ENCODE measurements around the gene ZDHHC16. TPM values are rescaled to one million over a fixed set of nuclear protein-coding genes. Genes with fewer than 3 reads are reported as not detected.

The ZDHHC16 gene
- total RNA-seq, 4 donors from 2014 or later = 23.9 to 37.2 (median 28.3) TPM

DNA sequence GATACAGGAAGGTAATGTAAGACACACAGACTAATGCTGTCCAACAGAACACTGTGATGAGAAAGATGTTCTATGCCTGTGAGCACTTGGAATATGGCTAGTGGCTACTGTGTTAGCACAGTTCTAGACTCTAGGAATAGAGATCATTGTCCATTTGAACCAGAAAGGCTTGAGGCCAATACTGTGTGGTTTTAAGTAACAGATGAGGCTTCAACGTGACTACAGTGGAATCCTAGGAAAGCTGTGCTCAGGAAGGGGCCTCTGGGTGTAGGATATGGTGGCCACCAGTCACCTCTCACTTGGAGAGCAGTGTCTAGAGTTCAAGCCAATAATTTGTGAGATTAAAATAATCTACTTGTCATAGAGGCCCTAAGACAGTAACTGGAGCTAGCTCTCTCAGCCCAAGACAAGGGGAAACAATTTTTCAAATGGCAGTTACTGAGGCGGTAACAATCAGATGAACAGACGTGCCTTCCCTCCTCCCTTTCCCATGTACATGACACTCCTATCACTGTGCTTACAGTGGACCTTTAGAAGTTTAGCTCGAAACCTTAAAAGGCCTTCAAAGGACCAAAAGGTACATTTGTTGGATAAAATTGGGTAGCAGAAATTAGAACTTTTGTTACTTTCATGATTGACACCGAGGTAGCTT, 10.2 kb downstream of the ZDHHC16 start:
- 67% methylated on average over 5 of the region's 5 CpGs for WGBS
- Histone ChIP-seq H3K27me3 (no peaks in the 10 kb centered on the region), H3K4me1 (peaks cover 7 to 35% (median 22%) of the 10 kb centered on the region in 4 donors), H3K27ac (replicated peaks in 1 of 4) (no peak overlapping the region), H3K36me3 (peaks cover 41 to 100% (median 83%) of the 10 kb centered on the region in 4 donors), H3K9me3 (no peaks in the 10 kb centered on the region), H3K4me3 (no peak overlapping the region)
- DNase-seq (ENCODE audit: extremely low spot score) = no peak
- intact Hi-C loops (cut with DNase I) = no loop called here
- no peak for TF ChIP-seq EP300 (IDR thresholded peaks at IDR 0.05)

DNA sequence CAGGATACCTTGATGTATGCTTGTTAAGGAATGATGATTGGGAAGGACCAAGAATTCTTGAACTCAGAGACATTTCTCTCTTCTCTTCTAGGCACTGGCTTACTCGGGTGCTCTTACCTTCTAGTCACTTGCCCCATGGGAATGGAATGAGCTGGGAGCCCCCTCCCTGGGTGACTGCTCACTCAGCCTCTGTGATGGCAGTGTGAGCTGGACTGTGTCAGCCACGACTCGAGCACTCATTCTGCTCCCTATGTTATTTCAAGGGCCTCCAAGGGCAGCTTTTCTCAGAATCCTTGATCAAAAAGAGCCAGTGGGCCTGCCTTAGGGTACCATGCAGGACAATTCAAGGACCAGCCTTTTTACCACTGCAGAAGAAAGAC, 10.7 kb downstream of the ZDHHC16 start:
- H3K36me3 ChIP-seq = peaks cover 47 to 100% (median 87%) of the 10 kb centered on the region in 4 donors
- DNase-seq (ENCODE audit: extremely low spot score) = no peak
- H3K27ac ChIP-seq (replicated peaks in 1 of 4) = no peak overlapping the region
- H3K27me3 ChIP-seq = no peaks in the 10 kb centered on the region
- no peaks in the 10 kb centered on the region for H3K9me3 ChIP-seq
- intact Hi-C loops (cut with DNase I) = no loop called here
- WGBS = 83% methylated on average over 3 of the region's 3 CpGs
- no peak for TF ChIP-seq POLR2AphosphoS5 (IDR thresholded peaks at IDR 0.05)
- no peak for TF ChIP-seq POLR2A (IDR thresholded peaks at IDR 0.05; ENCODE audit: low read depth)
- no peak for TF ChIP-seq EP300 (IDR thresholded peaks at IDR 0.05)
- H3K4me3 ChIP-seq = no peak overlapping the region
- peaks cover 7 to 33% (median 17%) of the 10 kb centered on the region in 4 donors for H3K4me1 ChIP-seq

DNA sequence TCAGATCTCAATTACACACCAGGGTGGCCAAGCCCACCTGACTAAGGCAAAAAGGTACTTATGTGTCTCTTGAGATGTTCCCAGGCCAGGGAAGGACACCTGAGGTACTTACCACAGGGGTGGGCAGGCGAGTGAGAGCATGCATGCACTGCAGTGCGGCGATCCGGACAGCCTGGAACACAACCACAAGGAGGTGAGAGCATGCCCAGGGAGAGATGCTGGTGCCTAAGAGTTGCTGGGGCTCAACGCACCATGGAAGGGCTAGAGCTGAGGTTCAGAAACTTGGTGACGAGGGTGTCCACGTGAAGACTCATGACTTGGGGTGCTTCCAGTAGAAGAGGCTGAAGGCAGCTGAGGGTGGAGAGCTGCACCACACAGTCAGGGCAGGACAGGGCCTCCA, 13.1 kb downstream of the ZDHHC16 start:
- no peak for TF ChIP-seq POLR2A (IDR thresholded peaks at IDR 0.05; ENCODE audit: low read depth)
- TF ChIP-seq POLR2AphosphoS5 (IDR thresholded peaks at IDR 0.05) = no peak
- TF ChIP-seq EP300 (IDR thresholded peaks at IDR 0.05) = no peak
- TF ChIP-seq, protein P1, sequence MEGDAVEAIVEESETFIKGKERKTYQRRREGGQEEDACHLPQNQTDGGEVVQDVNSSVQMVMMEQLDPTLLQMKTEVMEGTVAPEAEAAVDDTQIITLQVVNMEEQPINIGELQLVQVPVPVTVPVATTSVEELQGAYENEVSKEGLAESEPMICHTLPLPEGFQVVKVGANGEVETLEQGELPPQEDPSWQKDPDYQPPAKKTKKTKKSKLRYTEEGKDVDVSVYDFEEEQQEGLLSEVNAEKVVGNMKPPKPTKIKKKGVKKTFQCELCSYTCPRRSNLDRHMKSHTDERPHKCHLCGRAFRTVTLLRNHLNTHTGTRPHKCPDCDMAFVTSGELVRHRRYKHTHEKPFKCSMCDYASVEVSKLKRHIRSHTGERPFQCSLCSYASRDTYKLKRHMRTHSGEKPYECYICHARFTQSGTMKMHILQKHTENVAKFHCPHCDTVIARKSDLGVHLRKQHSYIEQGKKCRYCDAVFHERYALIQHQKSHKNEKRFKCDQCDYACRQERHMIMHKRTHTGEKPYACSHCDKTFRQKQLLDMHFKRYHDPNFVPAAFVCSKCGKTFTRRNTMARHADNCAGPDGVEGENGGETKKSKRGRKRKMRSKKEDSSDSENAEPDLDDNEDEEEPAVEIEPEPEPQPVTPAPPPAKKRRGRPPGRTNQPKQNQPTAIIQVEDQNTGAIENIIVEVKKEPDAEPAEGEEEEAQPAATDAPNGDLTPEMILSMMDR (IDR thresholded peaks at IDR 0.05) = no peak

DNA sequence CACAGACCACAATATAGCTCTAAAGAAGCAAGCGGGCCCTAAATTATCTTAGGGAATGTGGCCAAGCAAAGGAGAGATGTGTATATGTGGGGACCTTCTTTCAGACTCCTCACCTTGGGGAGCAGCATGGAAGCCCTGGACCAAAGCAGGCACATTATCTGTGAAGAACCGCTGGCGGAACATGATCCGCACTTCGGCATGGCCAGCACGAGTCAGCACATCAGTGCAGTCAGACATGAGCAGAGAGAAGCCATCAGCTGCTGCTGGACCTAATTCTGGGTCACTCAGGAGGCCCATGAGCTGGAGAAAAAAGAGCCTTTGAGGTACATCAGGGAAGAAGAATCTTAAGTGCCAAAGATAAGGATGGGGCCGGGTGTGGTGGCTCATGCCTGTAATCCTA, 14.0 kb downstream of the ZDHHC16 start:
- Histone ChIP-seq H3K4me1 (peaks cover under 1 to 11% (median 7%) of the 10 kb centered on the region in 4 donors), H3K27me3 (no peaks in the 10 kb centered on the region), H3K27ac (replicated peaks in 1 of 4) (peak overlapping the region in 1 of 4 donors; percentile 52), H3K9me3 (no peaks in the 10 kb centered on the region), H3K4me3 (no peak overlapping the region), H3K36me3 (peaks cover 65 to 100% (median 90%) of the 10 kb centered on the region in 4 donors)
- 75% methylated on average over 7 of the region's 7 CpGs for whole genome bisulfite sequencing
- intact Hi-C loops (cut with DNase I) = loop anchor here (5.0 kb wide), 2 partner anchors 37 to 152 kb away; partner anchors contain the start of genes MMS19 and UBTD1
- DNase-seq (ENCODE audit: extremely low spot score) = no peak
- TF ChIP-seq POLR2A (IDR thresholded peaks at IDR 0.05; ENCODE audit: low read depth) = no peak
- TF ChIP-seq POLR2AphosphoS5 (IDR thresholded peaks at IDR 0.05) = no peak

More for the DNA sequence above, 13.1 kb downstream of the ZDHHC16 start:
- DNase-seq (ENCODE audit: extremely low spot score) = no peak
- intact Hi-C loops (cut with DNase I) = no loop called here
- H3K27me3 ChIP-seq = no peaks in the 10 kb centered on the region
- no peak overlapping the region for H3K4me3 ChIP-seq
- WGBS = 97% methylated on average over 6 of the region's 7 CpGs
- no peaks in the 10 kb centered on the region for H3K9me3 ChIP-seq
- no peak overlapping the region for H3K27ac ChIP-seq (replicated peaks in 1 of 4)
- peaks cover 58 to 100% (median 85%) of the 10 kb centered on the region in 4 donors for H3K36me3 ChIP-seq
- H3K4me1 ChIP-seq = peaks cover 7 to 19% (median 12%) of the 10 kb centered on the region in 4 donors

DNA sequence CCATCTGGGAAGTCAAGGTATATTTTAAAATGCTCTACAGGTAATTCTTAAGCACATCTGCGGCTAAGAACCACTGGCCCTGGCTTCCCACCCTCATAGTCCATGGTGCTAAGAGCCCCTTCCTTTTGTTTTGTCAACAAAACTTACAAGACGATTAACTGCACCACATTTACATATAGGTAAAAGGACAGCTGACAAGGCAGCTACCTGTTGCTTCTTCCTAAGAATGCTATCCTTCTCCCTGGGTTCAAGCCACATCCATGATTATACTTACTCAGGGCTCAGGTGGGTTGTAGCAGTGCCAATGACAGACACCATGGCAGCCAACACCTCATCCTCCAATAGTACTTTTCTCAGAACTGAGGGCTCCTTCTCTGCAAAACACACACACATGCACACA, 16.3 kb downstream of the ZDHHC16 start:
- H3K4me1 ChIP-seq = peaks cover 0 to 7% (median 6%) of the 10 kb centered on the region in 4 donors
- peaks cover 70 to 100% (median 93%) of the 10 kb centered on the region in 4 donors for H3K36me3 ChIP-seq
- no peak overlapping the region for H3K4me3 ChIP-seq
- TF ChIP-seq POLR2AphosphoS5 (IDR thresholded peaks at IDR 0.05) (no peak), EP300 (IDR thresholded peaks at IDR 0.05) (no peak), POLR2A (IDR thresholded peaks at IDR 0.05; ENCODE audit: low read depth) (no peak)
- TF ChIP-seq, protein P1 (IDR thresholded peaks at IDR 0.05) = no peak
- no peak for DNase-seq (ENCODE audit: extremely low spot score)
- no peak overlapping the region for H3K27ac ChIP-seq (replicated peaks in 1 of 4)
- intact Hi-C loops (cut with DNase I) = loop anchor here (5.0 kb wide), 2 partner anchors 35 to 150 kb away; partner anchors contain the start of genes MMS19 and UBTD1
- H3K27me3 ChIP-seq = no peaks in the 10 kb centered on the region
- no peaks in the 10 kb centered on the region for H3K9me3 ChIP-seq
- 97% methylated on average over 2 of the region's 2 CpGs for WGBS

DNA sequence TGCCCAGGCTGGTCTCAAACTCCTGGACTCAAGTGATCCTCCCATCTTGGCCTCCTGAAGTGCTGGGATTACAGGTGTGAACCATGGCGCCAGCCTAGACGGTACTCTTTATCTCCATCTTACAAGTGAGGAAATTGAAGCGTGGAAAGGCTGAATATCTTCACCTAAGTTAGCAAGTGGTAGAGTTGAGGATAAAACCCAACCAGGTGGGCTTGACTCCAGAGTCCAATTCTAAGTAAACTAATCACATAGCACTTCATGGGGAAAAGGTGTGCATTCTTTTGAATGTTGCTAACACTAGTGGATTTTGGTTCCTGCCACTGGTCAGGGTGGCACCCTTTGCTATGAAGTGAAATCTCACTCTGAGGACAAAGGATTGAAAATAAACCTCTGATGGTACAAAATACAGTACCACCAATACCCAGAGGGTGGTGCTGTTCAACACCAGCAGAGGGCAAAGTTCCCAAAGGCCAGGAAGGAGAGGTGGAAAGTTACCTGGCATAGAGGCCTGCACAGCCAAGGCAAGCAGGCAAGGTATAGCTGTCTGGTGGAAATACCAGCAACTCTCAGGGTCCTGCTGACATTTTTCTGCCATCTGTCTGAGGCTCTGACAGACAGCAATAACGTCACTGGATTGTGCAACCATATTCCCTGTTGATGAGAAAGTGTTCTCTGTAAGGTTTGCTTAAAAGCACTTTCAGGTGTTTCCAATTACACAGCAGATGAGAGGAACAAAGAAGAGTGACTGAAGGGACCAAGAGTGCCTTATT, 17.6 kb downstream of the ZDHHC16 start:
- no peaks in the 10 kb centered on the region for H3K27me3 ChIP-seq
- WGBS = 68% methylated on average over 4 of the region's 4 CpGs
- no peak for TF ChIP-seq POLR2A (IDR thresholded peaks at IDR 0.05; ENCODE audit: low read depth)
- TF ChIP-seq, protein P1 (IDR thresholded peaks at IDR 0.05) = peak; percentile 73 to 86 (median 84)
- TF ChIP-seq POLR2AphosphoS5 (IDR thresholded peaks at IDR 0.05) = peak in 1 of 2 donors; percentile 40
- intact Hi-C loops (cut with DNase I) = loop anchor here (1.0 to 5.0 kb wide), 3 partner anchors 34 to 149 kb away; partner anchors contain the start of genes MMS19 and UBTD1
- H3K9me3 ChIP-seq = no peaks in the 10 kb centered on the region
- DNase-seq (ENCODE audit: extremely low spot score) = no peak
- peaks cover 83 to 100% (median 94%) of the 10 kb centered on the region in 4 donors for H3K36me3 ChIP-seq
- peak overlapping the region; percentile 21 to 45 (median 36) for H3K27ac ChIP-seq (replicated peaks in 1 of 4)
- no peak overlapping the region for H3K4me3 ChIP-seq
- peaks cover 0 to 7% (median 6%) of the 10 kb centered on the region in 4 donors for H3K4me1 ChIP-seq

Measured in esophagus muscularis mucosa (tissue), 4 donors.